Measurements from ENCODE around the gene SVIP.

SVIP gene

GRCh38 chr11:22829231-22830081 is at the start of gene SVIP:
Gene SVIP, minus strand, starts transcription at chr11:22829801. Its CDS starts 53 bp downstream, at chr11:22829748.
- peak; percentile 96 for DNase-seq

- DNase-seq, result no peak
Measured at GRCh38 chr11:22878604-22879003, 49.0 kb upstream of the SVIP start.

- DNase-seq, result no peak
Measured at GRCh38 chr11:22878039-22878438, 48.4 kb upstream of the SVIP start.

GRCh38 chr11:22875869-22876473 is 46.4 kb upstream of the SVIP start:
- DNase-seq, result peak; percentile 80

GRCh38 chr11:22869325-22869724 is 39.7 kb upstream of the SVIP start:
- DNase-seq, result no peak

- no peak for DNase-seq
Measured at GRCh38 chr11:22860241-22860640, 30.6 kb upstream of the SVIP start, which contains the start of gene CCDC179. Gene CCDC179, minus strand, starts transcription at chr11:22860474. Its CDS starts 53 bp downstream, at chr11:22860421.

GRCh38 chr11:22859756-22860155 is 30.2 kb upstream of the SVIP start:
- DNase-seq, result no peak

- DNase-seq, result no peak
Measured at GRCh38 chr11:22851477-22851876, 21.9 kb upstream of the SVIP start.

GRCh38 chr11:22846726-22847125 is 17.1 kb upstream of the SVIP start:
- no peak for DNase-seq

GRCh38 chr11:22832315-22833015 is 2.9 kb upstream of the SVIP start:
- DNase-seq, result no peak

- DNase-seq, result no peak
Measured at GRCh38 chr11:22830082-22830414, 447 bp upstream of the SVIP start.

GRCh38 chr11:22828373-22828772 is 1.2 kb downstream of the SVIP start:
- peak; percentile 5 for DNase-seq

GRCh38 chr11:22822203-22822602 is 7.4 kb downstream of the SVIP start:
- DNase-seq, result no peak

GRCh38 chr11:22809893-22810292 is 19.7 kb downstream of the SVIP start:
- DNase-seq, result no peak

- no peak for DNase-seq
Measured at GRCh38 chr11:22808571-22809197, 20.9 kb downstream of the SVIP start.

- DNase-seq, result no peak
Measured at GRCh38 chr11:22807855-22808570, 21.6 kb downstream of the SVIP start.

- DNase-seq, result no peak
Measured at GRCh38 chr11:22807391-22807790, 22.2 kb downstream of the SVIP start.

GRCh38 chr11:22802861-22803260 is 26.7 kb downstream of the SVIP start:
- DNase-seq, result no peak

GRCh38 chr11:22800482-22800881 is 29.1 kb downstream of the SVIP start:
- DNase-seq, result no peak

- no peak for DNase-seq
Measured at GRCh38 chr11:22798901-22799300, 30.7 kb downstream of the SVIP start.

- no peak for DNase-seq
Measured at GRCh38 chr11:22797047-22797446, 32.6 kb downstream of the SVIP start.

GRCh38 chr11:22795914-22796313 is 33.7 kb downstream of the SVIP start:
- DNase-seq, result no peak

GRCh38 chr11:22792497-22792896 is 37.1 kb downstream of the SVIP start:
- no peak for DNase-seq

Measured in activated CD4-positive, alpha-beta T cell treated with anti-CD3 and anti-CD28 coated beads, Interleukin-2, Interleukin-6, amounts not matched to agents 100 ng/mL and 50 ng/mL, durations not matched to agents 16 hours and 8 hours (primary cell).